Pulmonary artery endothelial cell (primary cell): ENCODE measurements around the gene ATG7. TPM values are rescaled to one million over a fixed set of nuclear protein-coding genes. Genes with fewer than 3 reads are reported as not detected.
"Not testable (repeated sequence)": the region's sequence is repeated elsewhere in the genome, so short reads cannot be mapped to it uniquely, and the experiment has no call there.

Experiments used
- DNase-seq: peaks from one replicate; pipeline ENCODE4 v3.0.0-alpha.2; 2011; ENCODE audit warnings: low read depth, low spot score
- total RNA-seq: library from RNA; depleted of rRNA; stranded (reverse); fragments of >200 nt; gene quantifications from 2 replicates; pipeline ENCODE4 v1.2.3, GENCODE V29; 2014

The ATG7 gene
- total RNA-seq, 1 donor from 2014 or later, result 52.4 TPM

- DNase-seq, result no peak
Observed at GRCh38 chr3:11430207-11430606, 158.0 kb downstream of the ATG7 start.

GRCh38 chr3:11430624-11431023 is 158.4 kb downstream of the ATG7 start:
- DNase-seq, result no peak

- DNase-seq, result no peak
Observed at GRCh38 chr3:11431319-11431718, 159.1 kb downstream of the ATG7 start.

- no peak for DNase-seq
Observed at GRCh38 chr3:11434017-11434526, 161.9 kb downstream of the ATG7 start.

DNA sequence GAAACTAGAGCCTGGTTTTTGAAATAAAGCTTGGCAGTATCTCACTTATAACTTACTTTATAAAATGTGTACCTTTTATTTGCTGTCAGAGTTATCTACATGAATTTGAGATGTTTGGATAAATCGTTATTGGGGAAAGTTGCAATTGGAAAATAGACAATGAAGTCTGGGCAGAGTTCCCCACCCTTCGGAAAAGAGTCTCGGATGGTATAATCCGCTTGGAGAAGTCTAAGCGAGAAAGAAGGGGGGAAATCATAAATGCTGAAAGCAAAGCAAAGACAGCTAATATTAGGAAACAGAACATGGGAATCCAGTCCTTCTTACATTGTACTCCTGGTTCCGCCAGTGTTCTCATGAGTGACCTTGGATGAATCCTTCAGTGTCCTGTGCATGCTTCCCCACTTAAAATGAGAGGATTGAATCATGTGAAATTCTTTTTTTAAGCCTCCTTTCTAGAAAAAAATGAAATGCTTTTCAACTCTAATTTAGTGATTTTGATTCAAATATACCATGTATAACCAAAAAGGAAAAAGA is 162.4 kb downstream of the ATG7 start:
- no peak for DNase-seq

- no peak for DNase-seq
Observed at GRCh38 chr3:11435440-11436165, 163.4 kb downstream of the ATG7 start.

DNA sequence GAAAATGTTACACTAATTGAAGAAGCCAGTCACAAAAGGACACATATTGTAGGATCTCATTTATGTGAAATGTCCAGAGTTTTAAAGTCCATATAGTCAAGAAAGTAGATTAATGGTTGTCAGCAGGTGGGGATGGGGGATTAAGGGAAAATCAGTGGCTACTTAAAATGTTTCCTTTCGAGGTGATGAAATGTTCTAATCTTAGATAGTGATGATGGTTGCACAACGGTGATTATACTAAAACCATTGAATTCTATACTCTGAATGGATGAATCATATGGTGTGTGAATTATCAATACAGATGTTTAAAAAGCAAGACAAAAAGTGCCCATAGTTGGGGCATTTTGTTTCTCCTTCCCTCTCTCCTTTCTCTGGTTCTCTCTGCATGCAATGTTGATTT is 164.6 kb downstream of the ATG7 start:
- no peak for DNase-seq

GRCh38 chr3:11437506-11437905 is 165.3 kb downstream of the ATG7 start:
- no peak for DNase-seq

DNA sequence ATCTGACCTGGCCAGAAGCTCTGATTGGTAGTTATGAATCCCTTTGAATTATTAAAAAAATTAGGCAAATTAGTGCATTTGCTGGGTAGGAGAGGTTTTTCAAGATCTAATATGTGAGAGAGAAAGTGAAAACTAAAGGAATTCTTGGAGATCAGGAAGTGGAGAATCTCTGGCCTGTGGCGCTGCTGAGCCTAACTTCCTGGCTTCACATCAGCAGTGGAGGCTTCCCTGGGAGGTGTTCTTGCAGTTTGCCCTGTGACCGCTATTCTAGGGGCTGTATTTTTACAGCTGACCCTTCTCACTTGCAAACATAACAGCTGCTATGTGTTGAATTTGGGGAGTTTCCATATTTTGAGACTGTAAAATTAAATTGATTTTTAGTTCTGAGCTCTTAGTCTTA is 166.4 kb downstream of the ATG7 start:
- peak; percentile 13 for DNase-seq

GRCh38 chr3:11441346-11441745 is 169.1 kb downstream of the ATG7 start:
- not testable (repeated sequence) for DNase-seq

GRCh38 chr3:11444404-11444803 is 172.2 kb downstream of the ATG7 start:
- no peak for DNase-seq

DNA sequence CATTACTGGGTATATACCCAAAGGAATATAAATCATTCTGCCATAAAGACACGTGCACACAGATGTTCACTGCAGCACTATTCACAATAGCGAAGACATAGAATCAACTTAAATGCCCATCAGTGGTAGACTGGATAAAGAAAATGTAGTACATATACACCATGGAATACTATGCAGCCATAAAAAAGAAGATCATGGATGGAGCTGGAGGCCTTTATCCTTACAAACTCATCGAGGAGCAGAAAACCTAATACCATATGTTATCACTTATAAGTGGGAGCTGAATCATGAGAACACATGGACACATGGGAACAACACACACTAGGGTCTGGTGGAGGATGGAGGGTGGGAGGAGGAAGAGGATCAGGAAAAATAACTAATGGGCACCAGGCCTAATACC is 173.0 kb downstream of the ATG7 start:
- not testable (repeated sequence) for DNase-seq

DNA sequence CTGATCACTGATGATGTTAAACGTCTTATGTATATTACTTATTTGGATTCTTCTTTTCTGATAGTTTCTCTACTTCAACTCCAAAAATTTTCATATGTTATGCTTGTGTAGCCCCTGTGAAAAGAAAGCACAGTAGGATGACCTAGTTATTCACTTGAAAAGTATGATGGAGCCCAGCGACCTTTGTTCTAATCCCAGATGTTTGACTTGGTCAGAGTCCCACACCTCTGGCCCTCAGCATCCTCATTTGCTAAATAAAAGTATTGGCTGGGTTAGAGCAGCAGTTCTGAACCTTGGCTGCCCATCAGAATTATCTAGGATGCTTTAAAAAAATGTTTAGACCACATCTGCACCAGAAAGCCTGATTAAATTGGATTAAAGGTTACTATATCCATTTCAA is 173.7 kb downstream of the ATG7 start:
- no peak for DNase-seq

DNA sequence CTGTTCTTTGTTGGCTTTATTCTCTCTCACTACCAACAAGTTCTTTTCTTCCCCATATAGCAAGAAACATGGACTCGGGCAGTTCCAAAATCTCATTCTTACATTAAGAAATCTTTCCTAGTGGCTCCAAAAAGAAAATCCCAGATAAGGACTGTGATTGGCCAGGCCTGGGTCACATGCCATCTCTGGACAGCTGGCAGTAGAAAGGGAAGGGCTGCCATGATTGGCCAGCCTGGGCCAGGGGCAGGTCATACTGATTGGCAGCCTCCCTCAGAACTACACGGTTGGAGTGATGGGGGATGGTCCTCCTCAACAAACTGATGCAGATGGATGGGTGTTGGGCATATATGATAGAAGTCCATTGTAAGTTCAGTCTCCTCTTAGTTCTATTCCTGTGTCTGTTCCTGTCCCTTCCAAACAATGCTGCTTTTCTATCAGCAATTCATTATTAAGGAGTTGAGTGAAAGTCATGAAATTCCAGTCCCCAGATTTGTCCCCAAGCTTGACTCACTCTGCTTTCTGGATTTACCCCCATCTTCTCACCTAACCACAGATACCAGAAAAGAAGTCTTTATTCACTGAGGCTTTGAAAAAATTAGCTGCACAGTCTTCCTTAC is 175.5 kb downstream of the ATG7 start:
- no peak for DNase-seq

DNA sequence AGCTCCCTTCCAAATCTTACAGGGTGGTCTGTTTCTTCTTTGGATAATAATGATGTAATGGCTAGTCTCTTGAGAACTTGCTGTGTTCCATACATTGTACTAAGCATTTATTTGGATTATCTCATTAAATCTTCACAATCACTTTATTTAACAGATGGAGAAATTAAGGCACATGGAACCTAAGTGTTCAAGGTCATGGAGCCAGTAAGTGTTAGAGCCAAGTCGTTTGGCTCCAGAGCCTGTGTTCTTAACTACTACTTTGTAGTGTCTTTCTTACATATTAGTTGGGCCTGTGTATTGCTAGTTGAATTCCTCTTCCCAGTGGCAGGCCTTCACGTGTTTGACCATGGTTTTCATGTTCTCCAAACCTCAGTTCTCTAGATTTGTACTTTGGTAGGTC is 177.8 kb downstream of the ATG7 start:
- DNase-seq, result no peak

DNA sequence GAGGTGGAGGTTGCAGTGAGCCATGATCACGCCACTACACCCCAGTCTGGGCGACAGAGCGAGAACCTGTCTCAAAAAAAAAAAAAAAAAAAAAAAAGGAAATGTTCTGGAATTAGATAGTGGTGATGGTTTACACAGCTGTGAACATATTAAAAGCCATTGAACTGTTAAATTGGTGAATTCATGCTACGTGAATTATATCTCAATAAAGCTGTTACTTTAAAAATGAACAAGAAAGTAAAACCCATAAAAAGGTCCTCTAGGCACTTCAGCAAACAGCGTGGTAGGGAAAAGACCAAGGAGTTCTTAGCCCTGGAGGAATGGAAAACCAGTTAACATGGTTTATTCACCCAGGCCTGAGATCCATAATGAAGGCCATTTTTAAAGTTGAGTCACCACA is 180.1 kb downstream of the ATG7 start:
- no peak for DNase-seq

DNA sequence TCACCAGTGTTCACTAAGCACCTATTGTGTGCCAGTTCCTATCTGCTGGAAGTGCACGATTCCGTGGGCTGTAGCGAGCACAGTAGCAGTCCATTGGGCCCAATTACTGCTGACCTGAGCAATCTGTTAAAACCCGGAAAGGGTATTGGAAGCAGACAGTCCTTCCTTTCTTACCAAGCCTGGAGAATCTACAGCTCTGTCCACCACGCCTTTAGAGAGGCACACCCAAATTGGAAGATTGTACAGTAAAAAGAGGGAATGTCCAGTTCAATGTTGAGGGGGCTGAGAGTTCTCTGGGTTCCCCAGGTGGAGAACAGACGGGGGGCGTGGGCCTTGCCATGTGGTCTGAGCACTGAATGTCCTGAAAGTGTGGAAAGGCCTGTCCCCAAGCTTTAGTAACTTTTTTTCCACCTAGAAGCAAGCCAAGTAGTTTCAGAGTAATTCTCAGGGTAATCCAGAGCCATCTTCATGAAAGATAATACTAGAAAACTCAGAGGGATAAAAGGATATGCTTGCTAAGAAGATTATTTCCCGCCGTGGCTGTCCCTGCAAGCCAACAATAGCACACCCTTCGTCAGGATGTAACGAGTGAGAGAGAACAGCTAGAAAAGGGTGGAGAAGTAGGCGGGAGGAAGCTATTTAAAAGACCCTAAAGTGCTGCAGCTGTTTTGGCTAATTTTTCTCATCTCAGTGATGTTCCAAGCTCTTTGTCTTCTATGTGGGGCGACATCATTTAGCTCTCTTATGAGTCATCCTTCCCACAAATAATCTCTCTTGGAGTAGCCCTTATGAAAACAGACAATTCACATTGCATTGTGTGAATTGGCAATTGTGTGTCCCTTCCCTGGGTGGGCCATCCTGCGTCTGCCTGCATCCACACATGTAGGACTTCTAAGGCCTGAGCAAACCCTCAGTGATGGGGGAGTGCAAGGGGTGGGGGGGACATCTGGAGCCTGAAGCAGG is 181.0 kb downstream of the ATG7 start:
- peak; percentile 36 for DNase-seq

DNA sequence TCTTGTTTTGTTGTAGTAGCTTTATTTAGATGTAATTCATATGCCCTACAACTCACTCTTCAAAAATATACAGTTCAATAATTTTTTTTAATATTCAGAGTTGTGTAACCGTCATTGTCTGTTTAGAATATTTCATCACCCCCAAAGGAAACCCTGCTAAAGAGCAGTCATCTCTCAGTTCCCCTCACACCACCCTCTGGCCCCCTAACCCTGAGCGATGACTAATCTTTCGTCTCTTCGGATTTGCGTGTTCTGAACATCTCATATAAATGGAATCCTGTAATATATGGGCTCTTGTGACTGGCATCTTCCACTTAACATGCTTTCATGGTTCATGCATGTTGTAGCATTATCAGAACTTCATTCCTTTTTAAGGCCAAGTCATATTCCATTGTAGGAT is 183.8 kb downstream of the ATG7 start:
- no peak for DNase-seq

DNA sequence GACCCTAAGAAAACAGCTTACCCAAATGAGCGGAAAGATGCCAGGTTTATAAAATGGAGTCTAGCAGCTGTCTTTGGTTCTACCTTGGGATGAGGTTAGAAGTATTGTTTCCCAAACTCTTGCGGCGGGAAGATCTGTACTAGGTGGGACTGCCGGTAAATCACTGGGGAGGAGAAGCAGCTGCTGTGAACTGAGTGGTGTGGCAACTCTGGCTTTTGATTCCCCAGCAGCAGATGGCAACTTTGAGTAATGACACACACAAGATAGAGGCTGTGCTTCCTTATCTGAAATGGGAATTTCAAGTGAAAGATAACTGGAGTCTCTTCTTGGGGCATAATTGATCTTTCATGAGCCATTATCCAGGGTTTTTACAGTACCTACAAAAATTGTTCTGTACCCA is 184.9 kb downstream of the ATG7 start:
- DNase-seq, result no peak

- no peak for DNase-seq
Observed at GRCh38 chr3:11459186-11459824, 187.1 kb downstream of the ATG7 start.

GRCh38 chr3:11461226-11461625 is 189.0 kb downstream of the ATG7 start:
- DNase-seq, result no peak
